ENCODE results near the gene HLA-A.

Gene HLA-A

GRCh38 chr6:29942275-29943052, at the start of gene HLA-A:
HLA-A (plus strand) TSS chr6:29942532; CDS start chr6:29942554, 22 bp downstream.
- Histone ChIP-seq H3K9me3 (ENCODE audit: control insufficient read depth in 1 of 2, low read length in 2 of 2) (no peaks in the 10 kb centered on the region), H3K36me3 (ENCODE audit: control insufficient read depth in 1 of 2, insufficient read depth in 2 of 2, low read length in 2 of 2) (peaks cover 5 to 6% of the 10 kb centered on the region in 2 donors), H3K4me3 (ENCODE audit: low read depth in 1 of 2, low read length in 2 of 2) (peak within 1 kb of the TSS; percentile 69 to 70), H3K27ac (ENCODE audit: low read length) (peak within 1 kb of the TSS; percentile 97), H3K27me3 (ENCODE audit: low read depth, low read length) (no peaks in the 10 kb centered on the region), H3K4me1 (ENCODE audit: control insufficient read depth in 1 of 2, insufficient read depth in 2 of 2, low read length in 2 of 2) (peaks cover 0 to 11% of the 10 kb centered on the region in 2 donors)

- H3K27me3 ChIP-seq (ENCODE audit: low read depth, low read length): no peaks in the 10 kb centered on the region
- no peak overlapping the region for H3K4me3 ChIP-seq (ENCODE audit: low read depth in 1 of 2, low read length in 2 of 2)
- H3K9me3 ChIP-seq (ENCODE audit: control insufficient read depth in 1 of 2, low read length in 2 of 2): no peaks in the 10 kb centered on the region
- peaks cover 0 to 5% of the 10 kb centered on the region in 2 donors for H3K4me1 ChIP-seq (ENCODE audit: control insufficient read depth in 1 of 2, insufficient read depth in 2 of 2, low read length in 2 of 2)
- H3K27ac ChIP-seq (ENCODE audit: low read length): no peak overlapping the region
- H3K36me3 ChIP-seq (ENCODE audit: control insufficient read depth in 1 of 2, insufficient read depth in 2 of 2, low read length in 2 of 2): peaks cover 0 to 10% of the 10 kb centered on the region in 2 donors
Measured at GRCh38 chr6:29892696-29893095, 49.6 kb upstream of the HLA-A start.

- no peaks in the 10 kb centered on the region for H3K9me3 ChIP-seq (ENCODE audit: control insufficient read depth in 1 of 2, low read length in 2 of 2)
- H3K4me3 ChIP-seq (ENCODE audit: low read depth in 1 of 2, low read length in 2 of 2): no peak overlapping the region
- H3K36me3 ChIP-seq (ENCODE audit: control insufficient read depth in 1 of 2, insufficient read depth in 2 of 2, low read length in 2 of 2): no peaks in the 10 kb centered on the region
- no peaks in the 10 kb centered on the region for H3K4me1 ChIP-seq (ENCODE audit: control insufficient read depth in 1 of 2, insufficient read depth in 2 of 2, low read length in 2 of 2)
- no peaks in the 10 kb centered on the region for H3K27me3 ChIP-seq (ENCODE audit: low read depth, low read length)
- H3K27ac ChIP-seq (ENCODE audit: low read length): no peak overlapping the region
Measured at GRCh38 chr6:29899281-29899680, 43.1 kb upstream of the HLA-A start.

GRCh38 chr6:29905286-29905685, 37.0 kb upstream of the HLA-A start:
- Histone ChIP-seq H3K36me3 (ENCODE audit: control insufficient read depth in 1 of 2, insufficient read depth in 2 of 2, low read length in 2 of 2) (no peaks in the 10 kb centered on the region), H3K27me3 (ENCODE audit: low read depth, low read length) (no peaks in the 10 kb centered on the region), H3K27ac (ENCODE audit: low read length) (no peak overlapping the region), H3K9me3 (ENCODE audit: control insufficient read depth in 1 of 2, low read length in 2 of 2) (no peaks in the 10 kb centered on the region), H3K4me1 (ENCODE audit: control insufficient read depth in 1 of 2, insufficient read depth in 2 of 2, low read length in 2 of 2) (no peaks in the 10 kb centered on the region), H3K4me3 (ENCODE audit: low read depth in 1 of 2, low read length in 2 of 2) (no peak overlapping the region)

GRCh38 chr6:29907637-29908340, 34.5 kb upstream of the HLA-A start:
- no peaks in the 10 kb centered on the region for H3K4me1 ChIP-seq (ENCODE audit: control insufficient read depth in 1 of 2, insufficient read depth in 2 of 2, low read length in 2 of 2)
- H3K27ac ChIP-seq (ENCODE audit: low read length): no peak overlapping the region
- no peaks in the 10 kb centered on the region for H3K36me3 ChIP-seq (ENCODE audit: control insufficient read depth in 1 of 2, insufficient read depth in 2 of 2, low read length in 2 of 2)
- H3K4me3 ChIP-seq (ENCODE audit: low read depth in 1 of 2, low read length in 2 of 2): no peak overlapping the region
- no peaks in the 10 kb centered on the region for H3K27me3 ChIP-seq (ENCODE audit: low read depth, low read length)
- no peaks in the 10 kb centered on the region for H3K9me3 ChIP-seq (ENCODE audit: control insufficient read depth in 1 of 2, low read length in 2 of 2)

- H3K27me3 ChIP-seq (ENCODE audit: low read depth, low read length): no peaks in the 10 kb centered on the region
Measured at GRCh38 chr6:29908341-29908662, 34.0 kb upstream of the HLA-A start.

GRCh38 chr6:29908710-29909109, 33.6 kb upstream of the HLA-A start:
- no peaks in the 10 kb centered on the region for H3K36me3 ChIP-seq (ENCODE audit: control insufficient read depth in 1 of 2, insufficient read depth in 2 of 2, low read length in 2 of 2)
- H3K27ac ChIP-seq (ENCODE audit: low read length): no peak overlapping the region
- H3K4me3 ChIP-seq (ENCODE audit: low read depth in 1 of 2, low read length in 2 of 2): no peak overlapping the region
- H3K9me3 ChIP-seq (ENCODE audit: control insufficient read depth in 1 of 2, low read length in 2 of 2): no peaks in the 10 kb centered on the region
- H3K4me1 ChIP-seq (ENCODE audit: control insufficient read depth in 1 of 2, insufficient read depth in 2 of 2, low read length in 2 of 2): no peaks in the 10 kb centered on the region
- no peaks in the 10 kb centered on the region for H3K27me3 ChIP-seq (ENCODE audit: low read depth, low read length)

More at GRCh38 chr6:29908341-29908662, 34.0 kb upstream of the HLA-A start:
- Histone ChIP-seq H3K27ac (ENCODE audit: low read length) (no peak overlapping the region), H3K4me3 (ENCODE audit: low read depth in 1 of 2, low read length in 2 of 2) (no peak overlapping the region), H3K4me1 (ENCODE audit: control insufficient read depth in 1 of 2, insufficient read depth in 2 of 2, low read length in 2 of 2) (no peaks in the 10 kb centered on the region), H3K9me3 (ENCODE audit: control insufficient read depth in 1 of 2, low read length in 2 of 2) (no peaks in the 10 kb centered on the region), H3K36me3 (ENCODE audit: control insufficient read depth in 1 of 2, insufficient read depth in 2 of 2, low read length in 2 of 2) (no peaks in the 10 kb centered on the region)

GRCh38 chr6:29909985-29910384, 32.3 kb upstream of the HLA-A start:
- Histone ChIP-seq H3K4me3 (ENCODE audit: low read depth in 1 of 2, low read length in 2 of 2) (no peak overlapping the region), H3K36me3 (ENCODE audit: control insufficient read depth in 1 of 2, insufficient read depth in 2 of 2, low read length in 2 of 2) (no peaks in the 10 kb centered on the region), H3K27me3 (ENCODE audit: low read depth, low read length) (no peaks in the 10 kb centered on the region), H3K4me1 (ENCODE audit: control insufficient read depth in 1 of 2, insufficient read depth in 2 of 2, low read length in 2 of 2) (no peaks in the 10 kb centered on the region), H3K27ac (ENCODE audit: low read length) (no peak overlapping the region), H3K9me3 (ENCODE audit: control insufficient read depth in 1 of 2, low read length in 2 of 2) (no peaks in the 10 kb centered on the region)

- no peaks in the 10 kb centered on the region for H3K36me3 ChIP-seq (ENCODE audit: control insufficient read depth in 1 of 2, insufficient read depth in 2 of 2, low read length in 2 of 2)
- H3K4me1 ChIP-seq (ENCODE audit: control insufficient read depth in 1 of 2, insufficient read depth in 2 of 2, low read length in 2 of 2): no peaks in the 10 kb centered on the region
- no peak overlapping the region for H3K27ac ChIP-seq (ENCODE audit: low read length)
- H3K4me3 ChIP-seq (ENCODE audit: low read depth in 1 of 2, low read length in 2 of 2): no peak overlapping the region
- no peaks in the 10 kb centered on the region for H3K27me3 ChIP-seq (ENCODE audit: low read depth, low read length)
- H3K9me3 ChIP-seq (ENCODE audit: control insufficient read depth in 1 of 2, low read length in 2 of 2): no peaks in the 10 kb centered on the region
Measured at GRCh38 chr6:29912840-29913239, 29.5 kb upstream of the HLA-A start.

GRCh38 chr6:29916741-29917140, 25.6 kb upstream of the HLA-A start:
- H3K9me3 ChIP-seq (ENCODE audit: control insufficient read depth in 1 of 2, low read length in 2 of 2): no peaks in the 10 kb centered on the region

GRCh38 chr6:29917857-29918256, 24.5 kb upstream of the HLA-A start:
- H3K4me3 ChIP-seq (ENCODE audit: low read depth in 1 of 2, low read length in 2 of 2): no peak overlapping the region
- no peaks in the 10 kb centered on the region for H3K36me3 ChIP-seq (ENCODE audit: control insufficient read depth in 1 of 2, insufficient read depth in 2 of 2, low read length in 2 of 2)
- H3K27ac ChIP-seq (ENCODE audit: low read length): no peak overlapping the region
- no peaks in the 10 kb centered on the region for H3K9me3 ChIP-seq (ENCODE audit: control insufficient read depth in 1 of 2, low read length in 2 of 2)
- no peaks in the 10 kb centered on the region for H3K4me1 ChIP-seq (ENCODE audit: control insufficient read depth in 1 of 2, insufficient read depth in 2 of 2, low read length in 2 of 2)
- no peaks in the 10 kb centered on the region for H3K27me3 ChIP-seq (ENCODE audit: low read depth, low read length)

More at GRCh38 chr6:29916741-29917140, 25.6 kb upstream of the HLA-A start:
- Histone ChIP-seq H3K4me1 (ENCODE audit: control insufficient read depth in 1 of 2, insufficient read depth in 2 of 2, low read length in 2 of 2) (no peaks in the 10 kb centered on the region), H3K36me3 (ENCODE audit: control insufficient read depth in 1 of 2, insufficient read depth in 2 of 2, low read length in 2 of 2) (no peaks in the 10 kb centered on the region), H3K4me3 (ENCODE audit: low read depth in 1 of 2, low read length in 2 of 2) (no peak overlapping the region), H3K27me3 (ENCODE audit: low read depth, low read length) (no peaks in the 10 kb centered on the region), H3K27ac (ENCODE audit: low read length) (no peak overlapping the region)

Measured in muscle layer of duodenum (tissue), 2 donors.